Stimulated activated CD8-positive, alpha-beta memory T cell treated with anti-CD3 and anti-CD28 coated beads, Interleukin-12 subunit alpha, Interleukin-12 subunit beta, amount 100 ng/mL, for 4 hours (primary cell): ENCODE data around the gene SHQ1.

Experiments
- DNase-seq: peaks from one replicate; pipeline ENCODE4 v3.0.0-alpha.2; 2020; ENCODE audit warnings: low read depth

The SHQ1 gene

DNA sequence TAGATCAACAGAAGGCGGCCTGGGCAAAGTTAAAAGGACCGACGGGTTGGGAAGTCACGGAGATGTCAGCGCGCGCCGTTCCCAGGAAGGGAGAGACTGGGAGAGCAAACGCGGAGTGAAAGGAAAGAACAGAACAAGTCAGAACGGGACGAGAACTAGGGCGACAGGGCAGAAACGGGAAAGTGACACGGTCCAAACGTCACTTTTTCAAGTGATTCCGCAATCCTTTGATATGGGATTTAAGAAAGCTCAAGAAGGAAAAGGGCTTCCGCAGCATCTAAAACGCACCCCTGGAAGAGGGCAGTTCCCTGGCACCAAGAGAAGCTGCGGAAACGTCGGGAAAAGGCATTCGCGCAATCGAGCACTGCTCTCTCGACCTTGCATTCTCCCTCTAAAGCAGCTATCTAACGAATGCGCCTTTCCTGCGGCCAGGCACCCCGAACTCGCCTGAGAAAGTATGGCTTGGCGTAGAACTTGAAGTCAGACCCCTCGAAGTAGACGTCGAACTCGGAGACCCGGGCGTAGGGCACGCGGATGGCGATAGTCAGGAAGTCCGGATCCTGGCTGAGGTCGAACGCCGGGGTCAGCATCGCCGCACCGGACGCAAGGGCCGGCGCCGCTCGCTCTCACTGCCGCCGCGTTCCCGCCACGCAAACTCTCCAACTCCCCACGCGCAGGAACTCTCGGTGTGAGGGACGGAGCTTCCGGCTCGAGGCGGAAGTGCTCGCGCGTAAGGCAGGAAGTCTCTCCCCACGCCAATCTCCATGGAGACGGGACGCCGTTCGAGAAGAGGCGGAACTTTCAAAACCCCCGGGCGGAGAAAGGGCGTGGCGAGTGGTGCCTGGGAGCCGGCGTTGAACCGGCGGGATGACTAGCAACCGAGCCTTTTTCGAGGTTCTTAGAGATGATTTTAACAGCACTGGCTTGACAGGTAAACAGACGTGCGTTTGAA is at the start of gene SHQ1:
SHQ1 (minus strand) TSS at position 695 of the 952 bp plus-strand sequence; CDS start at position 590, 105 bp downstream.
- DNase-seq: peak; percentile 87

DNA sequence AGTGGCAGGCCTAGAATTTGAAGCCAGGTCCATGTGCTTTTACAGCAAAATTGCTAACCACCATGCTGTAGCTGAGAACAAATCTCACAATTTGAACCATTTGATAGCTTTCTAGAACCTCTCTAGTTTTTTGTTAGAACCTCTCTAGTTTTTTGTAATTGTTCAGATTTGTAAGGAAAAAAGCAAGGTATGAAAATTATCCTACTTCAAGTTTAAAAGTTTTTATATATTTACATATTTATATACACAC is 49.4 kb upstream of the SHQ1 start:
- DNase-seq: no peak

DNA sequence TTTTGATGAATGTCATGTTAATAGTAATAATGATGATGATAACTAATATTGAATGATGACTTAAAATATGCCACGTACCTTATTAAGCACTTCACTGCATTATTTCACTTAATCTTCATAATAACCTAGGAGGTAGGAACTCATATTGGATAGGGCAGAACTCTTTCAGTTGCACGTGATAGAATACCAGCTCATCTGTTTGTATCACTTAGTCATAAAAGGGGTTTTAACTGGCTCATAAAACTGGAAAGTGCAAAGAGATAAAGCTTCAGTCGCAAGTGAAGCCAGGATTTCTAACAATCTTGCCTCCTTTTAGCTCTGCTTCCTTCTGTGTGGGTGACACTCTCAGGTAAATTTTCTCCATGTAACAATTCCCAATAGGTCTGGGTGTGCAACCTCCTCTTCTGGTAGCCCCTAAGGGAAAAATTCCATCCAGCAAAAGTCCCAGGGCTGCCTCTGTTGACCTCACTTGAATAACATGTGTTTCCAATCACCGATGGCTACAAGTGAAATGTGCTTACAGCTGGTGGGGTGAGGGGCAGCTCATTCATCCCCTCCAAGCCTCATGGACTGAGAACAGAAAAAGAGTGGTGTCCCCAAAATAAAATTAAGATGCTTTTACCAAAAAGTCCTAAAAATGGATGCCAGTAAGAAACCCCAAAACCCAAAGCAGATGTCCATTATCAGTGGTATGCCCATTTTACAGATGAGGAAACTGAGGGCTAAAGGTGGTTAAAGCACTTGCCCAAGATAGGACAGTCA is 48.9 kb upstream of the SHQ1 start:
- no peak for DNase-seq

DNA sequence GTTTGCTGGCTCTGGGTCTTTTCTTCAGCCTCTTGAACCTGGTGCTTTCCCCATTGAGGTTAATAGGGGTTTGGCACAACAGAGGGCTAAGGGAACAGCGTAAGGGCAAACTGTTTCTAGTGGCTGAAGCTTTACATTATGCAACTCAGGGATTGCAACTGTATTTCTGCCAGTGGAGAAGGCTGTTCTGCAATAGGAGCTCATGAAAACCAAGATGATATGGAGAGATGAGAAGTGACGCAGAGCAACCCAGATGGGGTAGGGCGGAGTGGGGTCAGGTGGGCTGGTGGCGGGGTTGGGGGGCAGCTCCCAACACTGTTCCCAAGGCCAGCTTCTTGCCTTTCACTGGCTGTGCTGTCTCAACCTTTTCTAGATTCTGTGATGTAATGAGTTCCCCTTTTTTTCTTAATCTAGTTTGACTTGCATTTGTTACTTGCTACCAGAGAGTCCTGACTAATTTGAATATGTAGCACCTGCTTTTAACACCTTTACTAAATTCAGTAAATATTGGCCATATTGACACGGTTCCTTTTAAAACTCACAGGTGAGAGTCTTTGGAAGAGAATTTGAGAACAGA is 46.8 kb upstream of the SHQ1 start:
- DNase-seq: no peak

DNA sequence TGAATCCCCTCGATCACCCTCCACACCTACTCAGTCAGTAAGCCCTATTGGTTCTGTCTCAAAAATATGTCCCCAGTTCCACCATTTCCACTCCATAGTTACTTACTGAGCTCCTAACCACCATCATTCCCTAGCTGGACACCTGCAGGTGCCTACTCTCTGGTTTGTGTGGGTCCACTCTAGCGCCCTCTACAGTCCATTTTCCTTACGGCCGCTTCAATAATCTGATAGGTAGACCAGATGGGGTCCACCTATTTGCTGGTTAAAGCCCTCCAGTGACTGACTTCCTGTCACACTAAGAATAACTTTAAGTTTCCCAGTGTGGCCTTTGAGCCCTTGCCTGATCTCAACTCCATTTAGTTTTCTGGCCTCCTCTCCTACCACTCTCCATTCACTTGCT is 44.6 kb upstream of the SHQ1 start:
- no peak for DNase-seq

DNA sequence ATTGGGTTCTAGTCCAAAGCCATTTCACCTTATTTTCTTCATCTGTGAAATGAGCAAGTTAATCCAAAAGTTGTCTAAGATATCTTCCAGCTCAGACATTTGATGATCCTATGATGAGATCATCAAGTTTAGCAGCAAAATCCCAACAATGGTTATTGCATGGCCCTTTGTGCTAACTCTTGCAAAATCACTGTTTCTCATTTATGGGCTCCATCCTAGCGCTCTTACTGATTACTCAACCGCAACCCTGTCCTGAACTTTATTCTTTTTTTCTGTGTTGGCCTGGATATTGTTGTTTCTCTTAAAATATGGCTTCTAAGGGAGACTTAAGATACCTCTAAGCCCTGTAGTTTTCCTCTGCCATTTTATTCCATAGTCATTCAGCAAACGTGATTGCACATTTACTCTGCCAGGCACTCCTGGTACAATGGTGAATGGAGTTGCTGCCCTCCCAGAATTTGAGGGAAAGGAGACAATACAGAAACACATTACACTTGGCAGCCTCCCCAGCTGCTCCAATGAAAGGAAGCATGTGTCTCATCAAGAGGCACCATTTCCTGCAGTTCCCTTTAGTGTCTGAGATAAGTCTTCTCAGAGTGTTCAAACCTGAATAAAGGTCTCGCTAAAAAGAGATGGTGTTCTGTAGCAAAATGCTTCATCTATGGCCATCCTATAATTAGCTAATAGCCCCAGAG is 44.0 kb upstream of the SHQ1 start:
- no peak for DNase-seq

DNA sequence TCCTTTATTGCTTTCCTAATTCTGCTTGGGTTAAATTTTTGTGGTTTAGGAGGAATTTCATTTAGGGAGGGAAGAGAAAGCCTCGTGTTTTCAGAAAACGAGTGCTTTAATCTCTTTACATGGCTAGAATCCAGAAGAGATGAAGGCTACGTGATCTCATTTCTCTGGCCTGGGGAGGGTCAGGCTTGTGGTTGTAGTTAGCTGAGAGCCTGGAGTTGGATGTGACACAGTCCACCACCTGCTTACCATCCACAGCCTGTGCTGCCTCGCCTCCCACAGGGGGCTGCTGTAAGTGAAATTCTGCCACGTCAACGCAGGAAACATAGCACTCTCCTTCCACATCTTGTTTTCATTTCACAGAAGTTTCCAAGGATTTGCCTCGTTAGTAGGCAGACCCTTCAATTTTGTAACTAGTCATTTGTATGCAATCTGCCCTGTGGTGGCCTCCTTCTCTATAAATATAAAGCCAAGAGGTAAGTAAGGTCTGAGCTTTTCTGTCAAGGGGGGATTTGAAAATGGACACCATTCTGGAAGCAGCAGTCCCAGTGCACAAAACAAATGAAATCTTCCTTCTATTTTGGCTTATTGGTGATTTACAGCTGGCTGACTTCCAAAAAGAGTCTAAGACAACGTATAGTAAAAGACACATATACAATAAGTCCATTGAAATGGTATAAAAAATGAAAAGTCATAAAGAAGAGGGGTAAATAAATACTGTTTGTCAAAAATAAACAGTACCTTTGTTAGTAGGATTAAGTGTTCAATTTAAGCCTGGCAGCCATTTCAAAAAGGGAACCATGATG is 43.0 kb upstream of the SHQ1 start:
- DNase-seq: no peak

DNA sequence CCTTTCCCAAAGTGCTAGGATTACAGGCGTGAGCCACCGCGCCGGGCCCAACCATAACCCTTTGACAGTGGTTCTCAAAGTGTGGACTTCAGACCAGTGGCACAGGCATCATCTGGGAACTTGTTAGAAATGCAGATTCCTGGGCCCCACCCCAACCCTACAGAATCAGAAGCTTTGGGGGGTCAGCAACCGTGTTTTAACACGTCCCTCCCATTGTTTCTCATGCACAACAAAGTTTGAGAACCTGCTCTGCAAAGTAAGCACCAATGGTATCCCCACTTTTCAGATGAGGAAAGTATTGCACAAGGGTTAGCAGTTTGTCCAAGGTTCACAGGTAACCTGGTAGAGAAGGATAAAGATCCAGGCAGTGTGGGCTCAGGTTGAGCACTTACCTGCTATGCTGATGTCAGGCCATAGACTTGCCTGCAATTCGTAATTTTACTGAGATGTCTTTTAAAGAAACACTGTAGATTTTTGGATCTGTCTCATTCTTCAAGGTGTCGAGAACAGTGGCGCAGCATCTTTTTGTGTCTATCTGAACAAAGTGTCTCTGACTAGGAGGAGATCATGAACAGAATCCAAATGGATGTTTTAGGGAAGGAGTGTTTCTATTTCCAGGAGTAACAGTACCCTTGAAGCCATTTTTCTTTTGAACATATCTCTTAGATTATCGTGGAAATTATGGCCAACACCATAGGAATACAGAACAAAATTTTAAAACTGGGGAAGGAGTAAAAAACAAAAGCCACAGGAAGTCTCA is 42.1 kb upstream of the SHQ1 start:
- DNase-seq: no peak

DNA sequence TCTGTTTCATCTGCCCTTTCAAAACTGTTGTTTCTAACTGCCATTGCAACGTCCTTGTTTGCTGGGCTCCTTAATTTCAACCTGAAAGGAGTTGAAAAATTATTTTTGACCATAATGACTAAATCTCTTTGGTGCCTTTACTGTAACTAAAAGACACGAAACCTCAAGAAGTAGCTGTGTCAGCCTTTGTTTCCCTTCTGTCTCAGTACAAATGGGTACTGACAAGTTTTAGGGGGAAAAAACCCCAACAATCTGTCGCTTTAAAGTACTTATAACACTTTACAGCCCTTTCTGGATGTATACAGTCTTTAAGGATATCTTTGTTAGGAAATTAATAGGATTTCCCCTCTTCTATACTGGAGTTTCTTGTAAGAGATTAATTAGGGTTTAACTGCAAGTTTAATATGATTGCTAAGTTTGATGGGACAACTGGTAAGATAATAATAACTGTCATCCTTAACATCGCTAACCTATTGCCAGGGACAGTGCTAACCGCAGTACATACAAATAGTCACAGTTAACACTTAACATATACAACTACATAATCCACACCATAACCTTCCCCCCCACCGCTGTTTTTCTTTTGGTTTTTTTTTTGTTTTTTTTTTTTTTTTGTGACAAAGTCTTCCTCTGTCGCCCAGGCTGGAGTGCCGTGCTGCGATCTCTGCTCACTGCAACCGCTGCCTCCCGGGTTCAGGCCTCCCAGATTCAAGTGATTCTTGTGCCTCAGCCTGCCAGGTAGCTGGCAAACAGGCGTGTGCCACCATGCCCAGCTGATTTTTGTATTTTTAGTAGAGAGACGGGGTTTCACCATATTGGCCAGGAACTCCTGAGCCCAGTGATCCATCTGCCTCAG is 41.3 kb upstream of the SHQ1 start:
- DNase-seq: no peak

DNA sequence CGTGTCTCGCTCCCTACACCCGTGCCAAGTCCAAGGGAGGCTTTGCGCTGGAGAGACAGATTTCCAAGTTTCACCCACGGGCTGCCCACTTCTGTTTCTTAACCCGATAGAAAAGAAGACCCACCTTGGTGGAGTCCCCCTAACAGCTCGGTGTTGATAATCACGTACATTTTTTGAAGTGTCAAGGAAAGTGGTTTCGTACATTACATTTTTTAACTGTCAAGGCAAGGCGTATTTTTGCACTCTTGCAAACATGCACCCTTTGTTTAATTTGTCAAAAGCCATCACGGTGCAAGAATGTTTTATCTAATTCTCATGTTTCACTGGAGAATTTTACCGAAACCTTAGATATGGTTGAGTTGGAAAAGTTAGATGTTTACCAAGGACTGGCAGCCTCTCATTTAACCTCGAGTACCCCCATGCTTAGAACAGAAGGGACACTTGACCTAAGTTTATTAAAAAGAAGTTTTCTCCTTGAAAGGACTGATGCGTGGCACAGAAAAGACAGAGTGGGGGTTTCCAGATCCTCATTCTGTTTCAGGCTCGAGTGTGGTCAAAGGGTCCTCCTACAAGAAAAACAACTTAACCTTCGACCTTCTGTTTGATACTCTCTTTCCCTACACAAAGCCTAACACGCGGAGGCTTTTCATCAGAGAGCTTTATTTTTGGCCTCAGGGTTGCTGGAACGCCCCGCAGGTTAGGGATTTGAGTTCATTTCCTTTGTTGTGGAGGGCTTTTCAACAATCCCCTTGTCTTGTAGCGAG is 40.5 kb upstream of the SHQ1 start:
- no peak for DNase-seq

DNA sequence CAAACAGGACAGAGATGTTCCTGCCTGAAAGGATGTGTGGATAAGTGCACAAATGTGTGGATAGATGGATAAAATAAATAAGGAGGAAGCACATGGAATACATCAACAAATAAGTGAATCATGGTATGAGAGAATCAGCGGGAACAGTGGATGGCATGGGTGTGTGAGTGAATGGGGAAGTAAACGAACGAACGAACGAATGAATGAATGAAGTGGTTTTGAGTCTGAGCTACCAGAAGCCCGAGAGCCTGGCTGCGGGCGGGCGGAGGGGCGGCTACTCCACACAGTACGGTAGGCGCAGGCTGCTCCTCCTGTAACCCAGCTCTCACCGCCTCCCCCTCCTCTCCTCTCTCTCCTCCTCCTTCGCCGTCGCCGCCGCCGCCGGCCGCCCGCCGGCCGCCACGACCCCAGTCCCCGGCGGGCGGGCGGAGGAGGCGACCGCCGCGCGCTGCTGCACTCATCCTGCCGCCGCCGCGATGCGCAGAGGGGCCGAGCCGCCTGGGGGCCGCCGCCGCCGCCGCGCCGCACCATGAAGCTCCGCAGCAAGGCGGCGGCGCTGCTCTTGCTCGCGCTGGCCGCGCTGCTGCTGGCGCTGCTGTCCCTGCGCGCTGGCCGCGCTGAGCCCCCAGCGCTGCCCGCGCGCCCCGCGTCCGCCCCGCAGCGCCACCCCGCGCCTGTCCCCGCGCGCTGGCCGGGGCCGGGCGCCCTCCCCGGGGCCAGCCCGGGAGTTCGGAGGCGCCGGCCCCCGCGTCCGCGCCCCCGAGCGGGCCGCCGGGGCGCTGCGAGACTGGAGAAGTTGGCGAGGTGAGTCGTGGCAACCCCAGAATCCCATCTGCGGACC is 39.7 kb upstream of the SHQ1 start, which contains the start of gene GXYLT2:
GXYLT2 (plus strand) TSS at position 342 of the 841 bp plus-strand sequence; CDS start at position 530, 188 bp downstream.
- no peak for DNase-seq

DNA sequence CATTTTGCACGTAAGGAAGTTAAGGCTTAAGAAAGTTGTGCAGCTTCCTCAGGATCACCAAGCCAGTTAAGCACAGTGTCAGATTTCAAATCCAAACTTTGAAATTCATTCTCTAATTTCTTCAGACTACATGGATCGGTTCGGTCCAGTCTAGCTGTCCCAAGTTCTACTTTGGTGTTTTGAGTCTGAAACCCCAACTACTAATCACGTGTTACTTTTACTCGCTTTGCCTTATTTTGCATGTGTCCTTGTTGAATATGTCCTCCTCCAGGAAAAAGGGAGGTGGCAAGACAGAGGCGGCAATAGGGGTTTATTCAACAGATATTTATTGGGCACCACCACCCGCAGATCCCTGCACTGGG is 39.1 kb upstream of the SHQ1 start:
- DNase-seq: no peak

DNA sequence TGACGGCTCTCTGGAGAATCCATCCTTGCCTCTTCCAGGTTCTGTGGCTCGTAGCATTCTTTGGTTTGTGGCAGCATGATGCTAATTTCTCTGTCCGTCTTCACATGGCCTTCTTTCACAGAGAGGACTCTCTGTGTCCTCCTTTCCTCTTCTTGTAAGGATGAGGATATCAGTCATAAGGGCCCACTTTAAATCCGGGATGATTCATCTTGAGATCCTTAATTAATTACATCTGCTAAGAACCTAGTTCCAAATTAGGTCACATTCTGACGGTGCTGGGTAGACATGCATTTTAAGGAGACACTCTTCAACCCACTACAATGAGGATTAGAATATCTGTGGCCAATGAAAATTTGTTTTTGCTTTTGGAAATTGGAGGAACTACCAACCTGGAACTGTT is 23.9 kb upstream of the SHQ1 start:
- DNase-seq: no peak

DNA sequence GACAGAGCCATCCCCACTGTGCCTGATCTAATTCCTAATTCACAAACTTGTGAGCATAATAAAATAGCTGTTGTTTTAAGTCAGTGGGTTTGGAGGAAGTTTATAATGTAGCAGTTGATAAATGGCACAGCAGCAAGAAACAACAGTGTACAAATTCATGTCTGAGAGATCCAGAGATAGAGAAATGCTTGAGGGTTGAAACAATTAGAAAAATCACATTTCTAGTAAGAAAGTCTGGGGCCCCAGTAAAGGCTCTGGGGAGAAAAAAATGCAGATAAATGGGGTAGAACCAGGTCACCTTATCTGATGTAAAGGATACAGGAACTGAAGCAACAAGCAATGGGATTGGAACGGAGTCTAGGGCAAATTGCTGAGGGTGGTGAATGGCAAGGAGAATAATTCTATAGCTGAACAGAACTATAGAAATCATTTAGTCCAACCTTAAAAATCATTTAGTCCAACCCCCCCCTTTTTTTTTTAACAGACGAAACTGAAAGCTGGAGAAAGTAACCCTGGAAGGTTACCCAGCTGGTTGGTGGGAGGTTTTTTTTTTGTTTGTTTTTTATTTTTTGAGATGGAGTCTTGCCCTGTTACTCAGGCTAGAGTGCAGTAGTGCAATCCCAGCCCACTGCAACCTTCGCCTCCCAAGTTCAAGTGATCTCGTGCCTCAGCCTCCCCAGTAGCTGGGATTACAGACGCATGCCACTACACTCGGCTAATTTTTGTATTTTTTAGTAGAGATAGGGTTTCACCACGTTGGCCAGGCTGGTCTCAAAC is 14.3 kb upstream of the SHQ1 start:
- DNase-seq: no peak

DNA sequence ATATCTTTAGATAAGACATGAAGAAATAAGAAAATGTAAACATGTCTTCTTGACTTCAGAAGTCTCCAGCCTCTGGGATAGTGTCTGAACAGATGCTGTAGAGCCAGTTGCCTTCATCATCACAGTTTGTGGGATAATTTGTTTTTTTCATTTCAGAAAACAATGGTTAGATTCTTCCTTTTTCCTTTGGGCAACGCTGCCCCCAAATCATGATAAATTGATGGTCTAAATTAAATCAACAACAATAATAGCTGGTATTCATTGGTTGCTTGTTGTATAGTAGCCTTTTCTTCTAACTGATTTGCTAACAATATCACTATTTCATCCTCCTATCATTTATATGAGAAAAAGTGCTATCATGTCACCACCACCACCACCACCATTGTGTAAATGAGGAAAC is 12.6 kb upstream of the SHQ1 start:
- no peak for DNase-seq

DNA sequence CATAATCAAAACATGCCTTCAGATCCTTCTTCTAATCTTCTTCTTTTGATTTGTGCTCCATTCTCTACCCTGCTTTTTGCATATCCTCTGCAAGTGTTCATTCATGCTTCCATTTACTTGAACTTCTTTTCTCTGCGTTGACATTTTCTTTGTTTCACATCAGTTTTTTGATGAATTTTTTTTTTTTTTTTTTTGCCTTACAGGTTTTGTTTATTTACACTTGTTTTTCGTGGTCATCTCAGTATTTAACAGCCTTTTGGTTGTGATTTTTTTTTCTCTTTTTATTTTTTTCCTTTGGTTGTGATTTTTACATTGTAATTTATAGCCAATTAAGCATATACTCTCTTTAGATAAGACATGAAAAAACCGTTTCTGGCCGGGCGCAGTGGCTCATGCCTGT is 11.8 kb upstream of the SHQ1 start:
- no peak for DNase-seq

DNA sequence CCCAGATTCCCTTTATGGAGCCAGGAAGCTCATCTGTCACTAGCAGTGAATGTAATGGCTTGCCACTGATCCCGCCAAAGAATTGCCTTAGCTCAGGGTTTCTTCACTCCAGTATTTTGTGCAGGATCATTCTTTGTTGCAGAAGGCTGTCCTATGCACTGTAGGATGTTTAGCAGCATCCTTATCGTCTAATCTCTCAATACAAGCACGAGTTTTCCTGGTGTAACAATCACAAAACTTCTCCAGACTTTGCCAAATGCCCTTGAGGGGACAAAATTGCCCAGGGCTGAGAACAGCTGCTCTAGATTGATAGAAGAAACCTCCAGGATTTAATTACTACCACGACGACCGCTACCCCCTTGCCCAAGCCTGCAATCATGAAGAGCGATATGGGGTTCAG is 6.8 kb upstream of the SHQ1 start:
- no peak for DNase-seq
